ENCODE measurements around the gene DNAH7.

GRCh38 chr2:195782156-195782555 lies 286.5 kb downstream of the DNAH7 start:
- TF ChIP-seq GTF2F1 (IDR thresholded peaks at IDR 0.05; ENCODE audit: borderline replicate concordance, low read depth, low read length): no peak
- TF ChIP-seq ATF3 (IDR thresholded peaks at IDR 0.05; ENCODE audit: insufficient read depth, low read depth, low read length): no peak
- no peak for TF ChIP-seq CHD2 (IDR thresholded peaks at IDR 0.05; ENCODE audit: low read length)
